Measurements from ENCODE around the gene AKAP6.

AKAP6 gene

DNA sequence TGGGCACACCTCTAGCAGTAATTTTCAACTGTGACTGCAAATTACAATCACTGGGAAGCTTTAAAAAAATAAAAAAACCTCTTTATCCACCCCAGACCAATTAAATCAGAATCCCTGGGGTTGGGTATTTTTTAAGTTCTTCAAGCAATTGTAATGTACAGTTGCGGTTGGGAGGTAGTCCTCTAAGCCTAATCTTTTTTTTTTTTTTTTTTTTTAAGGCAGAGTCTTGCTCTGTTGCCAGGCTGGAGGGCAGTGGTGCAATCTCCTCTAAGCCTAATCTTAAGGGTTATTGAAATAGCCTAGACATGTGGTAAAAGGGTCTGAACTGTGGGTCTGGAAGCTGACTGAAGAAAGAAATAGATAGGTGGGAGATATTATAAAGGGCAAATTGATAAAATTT lies 230.5 kb downstream of the AKAP6 start:
- H3K36me3 ChIP-seq (replicated peaks) = no peaks in the 10 kb centered on the region
- no peak for DNase-seq
- no peak overlapping the region for H3K27ac ChIP-seq
- TF ChIP-seq, protein P1, sequence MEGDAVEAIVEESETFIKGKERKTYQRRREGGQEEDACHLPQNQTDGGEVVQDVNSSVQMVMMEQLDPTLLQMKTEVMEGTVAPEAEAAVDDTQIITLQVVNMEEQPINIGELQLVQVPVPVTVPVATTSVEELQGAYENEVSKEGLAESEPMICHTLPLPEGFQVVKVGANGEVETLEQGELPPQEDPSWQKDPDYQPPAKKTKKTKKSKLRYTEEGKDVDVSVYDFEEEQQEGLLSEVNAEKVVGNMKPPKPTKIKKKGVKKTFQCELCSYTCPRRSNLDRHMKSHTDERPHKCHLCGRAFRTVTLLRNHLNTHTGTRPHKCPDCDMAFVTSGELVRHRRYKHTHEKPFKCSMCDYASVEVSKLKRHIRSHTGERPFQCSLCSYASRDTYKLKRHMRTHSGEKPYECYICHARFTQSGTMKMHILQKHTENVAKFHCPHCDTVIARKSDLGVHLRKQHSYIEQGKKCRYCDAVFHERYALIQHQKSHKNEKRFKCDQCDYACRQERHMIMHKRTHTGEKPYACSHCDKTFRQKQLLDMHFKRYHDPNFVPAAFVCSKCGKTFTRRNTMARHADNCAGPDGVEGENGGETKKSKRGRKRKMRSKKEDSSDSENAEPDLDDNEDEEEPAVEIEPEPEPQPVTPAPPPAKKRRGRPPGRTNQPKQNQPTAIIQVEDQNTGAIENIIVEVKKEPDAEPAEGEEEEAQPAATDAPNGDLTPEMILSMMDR (IDR thresholded peaks at IDR 0.05; ENCODE audit: low read depth, low read length, missing control alignments) = no peak
- H3K4me3 ChIP-seq (ENCODE audit: low read depth, low read length) = no peak overlapping the region
- H3K27me3 ChIP-seq (replicated peaks) = no peaks in the 10 kb centered on the region
- in situ Hi-C loops (cut with HindIII; ENCODE audit: low pct_ligation_motif_present, low sequenced_read_pairs) = no loop called here

GRCh38 chr14:32560209-32560857 lies 231.2 kb downstream of the AKAP6 start:
- no peak overlapping the region for H3K4me3 ChIP-seq (ENCODE audit: low read depth, low read length)
- DNase-seq = peak; percentile 79
- no peaks in the 10 kb centered on the region for H3K27me3 ChIP-seq (replicated peaks)
- H3K27ac ChIP-seq = no peak overlapping the region
- H3K36me3 ChIP-seq (replicated peaks) = no peaks in the 10 kb centered on the region
- in situ Hi-C loops (cut with HindIII; ENCODE audit: low pct_ligation_motif_present, low sequenced_read_pairs) = no loop called here
- TF ChIP-seq, protein P1 (IDR thresholded peaks at IDR 0.05; ENCODE audit: low read depth, low read length, missing control alignments) = peak; percentile 86

DNA sequence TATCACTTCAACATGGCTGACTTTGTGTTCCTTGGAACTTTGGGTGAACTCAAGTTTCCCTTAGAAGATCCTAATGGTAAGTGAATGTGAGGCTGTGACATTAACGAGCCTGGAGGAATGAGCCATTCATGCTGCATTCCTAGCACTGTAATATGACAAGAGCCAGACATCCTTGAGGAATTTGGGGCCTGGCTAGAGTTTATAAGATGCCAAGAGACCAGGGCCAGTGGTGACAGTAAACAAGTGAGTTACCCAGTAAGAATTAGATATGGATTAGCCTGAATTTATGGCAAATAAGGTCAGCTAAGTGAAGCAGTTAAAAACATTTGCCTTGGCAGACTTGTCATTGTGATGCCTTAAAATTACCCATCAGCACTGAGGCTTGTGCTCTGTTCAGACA lies 232.4 kb downstream of the AKAP6 start:
- Histone ChIP-seq H3K27me3 (replicated peaks) (no peaks in the 10 kb centered on the region), H3K27ac (no peak overlapping the region), H3K36me3 (replicated peaks) (no peaks in the 10 kb centered on the region), H3K4me3 (ENCODE audit: low read depth, low read length) (no peak overlapping the region)
- in situ Hi-C loops (cut with HindIII; ENCODE audit: low pct_ligation_motif_present, low sequenced_read_pairs) = no loop called here
- TF ChIP-seq, protein P1 (IDR thresholded peaks at IDR 0.05; ENCODE audit: low read depth, low read length, missing control alignments) = no peak
- peak; percentile 66 for DNase-seq

- Histone ChIP-seq H3K27ac (no peak overlapping the region), H3K4me3 (ENCODE audit: low read depth, low read length) (no peak overlapping the region), H3K36me3 (replicated peaks) (no peaks in the 10 kb centered on the region), H3K27me3 (replicated peaks) (no peaks in the 10 kb centered on the region)
- TF ChIP-seq, protein P1 (IDR thresholded peaks at IDR 0.05; ENCODE audit: low read depth, low read length, missing control alignments) = no peak
- in situ Hi-C loops (cut with HindIII; ENCODE audit: low pct_ligation_motif_present, low sequenced_read_pairs) = no loop called here
- DNase-seq = no peak
These were observed 235.5 kb downstream of the AKAP6 start for GRCh38 chr14:32564596-32564995.

- H3K27ac ChIP-seq = no peak overlapping the region
- H3K36me3 ChIP-seq (replicated peaks) = no peaks in the 10 kb centered on the region
- H3K27me3 ChIP-seq (replicated peaks) = no peaks in the 10 kb centered on the region
- TF ChIP-seq, protein P1 (IDR thresholded peaks at IDR 0.05; ENCODE audit: low read depth, low read length, missing control alignments) = no peak
- in situ Hi-C loops (cut with HindIII; ENCODE audit: low pct_ligation_motif_present, low sequenced_read_pairs) = no loop called here
- DNase-seq = no peak
- no peak overlapping the region for H3K4me3 ChIP-seq (ENCODE audit: low read depth, low read length)
These were observed 236.2 kb downstream of the AKAP6 start for GRCh38 chr14:32565256-32565655.
